HepG2 (cell line): ENCODE measurements around the gene DDOST. TPM values are rescaled to one million over a fixed set of nuclear protein-coding genes. Genes with fewer than 3 reads are reported as not detected.
A peak's percentile ranks its signal among the peaks of the same experiment; 100 is the strongest.

ENCODE experiments used
- AGO1 ChIP-seq: fragments of 200-400 bp; formaldehyde crosslinking; IDR thresholded peaks from 2 replicates; pipeline ENCODE4 v1.6.1; 2017; ENCODE audit warnings: mild to moderate bottlenecking, low read depth, low read length, moderate library complexity; ENCODE audit not compliant: poor library complexity, severe bottlenecking
- ATF1 ChIP-seq: IDR thresholded peaks from 2 replicates; pipeline ENCODE4 v1.6.1; 2016; ENCODE audit warnings: mild to moderate bottlenecking, control low read depth
- CHCHD3 ChIP-seq: sonication (generic); formaldehyde crosslinking; IDR thresholded peaks from 2 replicates; pipeline ENCODE4 v1.8.0; 2022; ENCODE audit warnings: mild to moderate bottlenecking, missing genetic modification reagents, moderate library complexity
- GZF1 ChIP-seq: sonication (generic); formaldehyde crosslinking; IDR thresholded peaks from 2 replicates; pipeline ENCODE4 v1.5.1; 2020; ENCODE audit warnings: mild to moderate bottlenecking, missing genetic modification reagents
- MAFG ChIP-seq: sonication (generic); formaldehyde crosslinking; IDR thresholded peaks from 2 replicates; pipeline ENCODE4 v1.5.1; 2020; ENCODE audit warnings: mild to moderate bottlenecking, missing genetic modification reagents
- MEIS1 ChIP-seq: sonication (generic); formaldehyde crosslinking; IDR thresholded peaks from 2 replicates; pipeline ENCODE4 v1.9.0; 2021; ENCODE audit warnings: mild to moderate bottlenecking, missing genetic modification reagents, moderate library complexity, borderline replicate concordance
- PAF1 ChIP-seq: IDR thresholded peaks from 2 replicates; pipeline ENCODE4 v1.6.1; 2016; ENCODE audit warnings: missing genetic modification reagents, missing compliant biosample characterization
- RFXAP ChIP-seq: sonication (generic); formaldehyde crosslinking; IDR thresholded peaks from 2 replicates; pipeline ENCODE4 v1.4.0; 2020; ENCODE audit warnings: missing genetic modification reagents, borderline replicate concordance
- SAP130 ChIP-seq: IDR thresholded peaks from 2 replicates; pipeline ENCODE4 v1.6.1; 2016; ENCODE audit warnings: low read depth
- SRY ChIP-seq: sonication (generic); formaldehyde crosslinking; IDR thresholded peaks from 2 replicates; pipeline ENCODE4 v1.8.0; 2022; ENCODE audit warnings: mild to moderate bottlenecking, missing genetic modification reagents
- TBP ChIP-seq: sonication (generic); formaldehyde crosslinking; IDR thresholded peaks from 2 replicates; pipeline ENCODE4 v1.5.0; 2020; ENCODE audit warnings: missing genetic modification reagents
- ZFP91 ChIP-seq: sonication (generic); formaldehyde crosslinking; IDR thresholded peaks from 2 replicates; pipeline ENCODE4 v1.9.0; 2022; ENCODE audit warnings: missing genetic modification reagents, mild to moderate bottlenecking, borderline replicate concordance
- ZNF205 ChIP-seq: IDR thresholded peaks from 2 replicates; pipeline ENCODE4 v1.6.1; 2018; ENCODE audit warnings: missing biosample characterization, missing genetic modification reagents
- ZNF407 ChIP-seq: sonication (generic); formaldehyde crosslinking; IDR thresholded peaks from one replicate; pipeline ENCODE4 v1.5.1; 2020; ENCODE audit warnings: mild to moderate bottlenecking, missing genetic modification reagents; ENCODE audit errors: not compliant biosample characterization
- ZNF44 ChIP-seq: sonication (generic); formaldehyde crosslinking; IDR thresholded peaks from 2 replicates; pipeline ENCODE4 v1.5.1; 2020; ENCODE audit warnings: mild to moderate bottlenecking, missing genetic modification reagents
- ZNF747 ChIP-seq: sonication (generic); formaldehyde crosslinking; IDR thresholded peaks from 2 replicates; pipeline ENCODE4 v1.8.1; 2023; ENCODE audit warnings: missing genetic modification reagents, mild to moderate bottlenecking, borderline replicate concordance
- ZNF790 ChIP-seq: sonication (generic); formaldehyde crosslinking; IDR thresholded peaks from 2 replicates; pipeline ENCODE4 v1.8.0; 2022; ENCODE audit warnings: missing genetic modification reagents, mild to moderate bottlenecking, borderline replicate concordance
- ZNF792 ChIP-seq: IDR thresholded peaks from 2 replicates; pipeline ENCODE4 v1.6.1; 2016
- ZSCAN29 ChIP-seq: sonication (generic); formaldehyde crosslinking; conservative IDR thresholded peaks from 2 replicates; pipeline ENCODE4 v1.4.0; 2020; ENCODE audit warnings: mild to moderate bottlenecking, missing genetic modification reagents
- polyA plus RNA-seq, 8 experiments: library from polyadenylated mRNA; depleted of rRNA in 3 of 8; stranded (reverse) in 7 of 8; unstranded in 1 of 8; fragments of >200 nt; fragmentation: Illumina TruSeq in 4 of 8; extraction: Trizol in 4 of 8; gene quantifications; 2 replicates each; pipeline versions ENCODE4 v1.2.1 to v1.2.3, GENCODE V29; 2011 to 2016; ENCODE audit warnings: low read depth in 4 of 8, missing spikeins in 1 of 8, mixed read lengths in 1 of 8; ENCODE audit not compliant: insufficient read depth in 1 of 8
- total RNA-seq, 5 experiments: library from RNA; depleted of rRNA; stranded (reverse); fragments of >200 nt; fragmentation: Illumina TruSeq; extraction: Trizol; gene quantifications; 2 replicates each; pipeline ENCODE4 v1.2.3, GENCODE V29; 2016; ENCODE audit warnings: low read depth in 1 of 5

Gene DDOST
- total and polyA plus RNA-seq, 2 of the 13 experiments (the other 11 are each of a cell fraction or from before 2014, with no cell fraction given), result 335 to 494 TPM

GRCh38 chr1:20633190-20634064 is 27.7 kb downstream of the DDOST start, which contains the start of gene PINK1 (continued):
- TF ChIP-seq ZFP91 (peak; percentile 26; the same call in 1 of the 2 replicates), MEIS1 (CRISPR knock-in tag) (no peak), ZNF790 (CRISPR knock-in tag) (no peak), ZSCAN29 (CRISPR knock-in tag) (no peak), SAP130 (CRISPR knock-in tag) (peak; percentile 75), SRY (CRISPR knock-in tag) (no peak), ZNF747 (CRISPR knock-in tag) (peak; percentile 34; the same call in 1 of the 2 replicates), CHCHD3 (CRISPR knock-in tag) (no peak), ZNF205 (CRISPR knock-in tag) (peak; percentile 27; the same call in 1 of the 2 replicates), AGO1 (no peak), GZF1 (CRISPR knock-in tag) (no peak), RFXAP (CRISPR knock-in tag) (no peak; the same call in 1 of the 2 replicates), ZNF407 (CRISPR knock-in tag) (no peak), PAF1 (no peak), ZNF792 (CRISPR knock-in tag) (peak; percentile 70; the same call in 1 of the 2 replicates), TBP (no peak), ATF1 (no peak), ZNF44 (no peak), MAFG (CRISPR knock-in tag) (no peak)
